Right lobe of liver (tissue), 6 donors: ENCODE results near the gene OR10X1. TPM values are rescaled to one million over a fixed set of nuclear protein-coding genes. Genes with fewer than 3 reads are reported as not detected.

Experiments
- ATAC-seq, 4 donors: fragments of 200-7000 bp; cut with Tn5 transposase; one replicate each; pipeline ENCODE4 v1.9.1; 2020; ENCODE audit warnings: mild to moderate bottlenecking in 4 of 4, moderate library complexity in 4 of 4
- DNase-seq, 3 donors: peaks; one replicate each; pipeline ENCODE4 v3.0.0-alpha.2; 2020
- H3K27ac ChIP-seq, 3 donors: fragments of 200-600 bp; one replicate each; pipeline ENCODE4 v1.8.0; 2022
- H3K27me3 ChIP-seq, 2 donors: fragments of 200-600 bp; one replicate each; pipeline ENCODE4 v1.8.0; 2022
- H3K36me3 ChIP-seq, 4 donors: fragments of 200-600 bp; sonication (generic) in 1 of 4; one replicate each; pipeline versions ENCODE4 v1.5.1 to v1.8.0; 2017 to 2022; ENCODE audit warnings: control low read depth in 1 of 4
- H3K4me1 ChIP-seq, 4 donors: fragments of 200-600 bp; sonication (generic) in 1 of 4; one replicate each; pipeline versions ENCODE4 v1.5.1 to v1.8.0; 2017 to 2022; ENCODE audit warnings: control low read depth in 1 of 4
- H3K4me3 ChIP-seq, 3 donors: fragments of 200-600 bp; one replicate each; pipeline ENCODE4 v1.8.0; 2022
- H3K9me3 ChIP-seq, 4 donors: fragments of 200-600 bp; sonication (generic) in 1 of 4; one replicate each; pipeline versions ENCODE4 v1.5.1 to v1.8.0; 2017 to 2022; ENCODE audit warnings: control low read depth in 1 of 4
- POLR2A ChIP-seq: fragments of 450-650 bp; IDR thresholded peaks from one replicate; pipeline ENCODE4 v1.6.1; 2017; ENCODE audit warnings: antibody characterized with exemption, mild to moderate bottlenecking
- WGBS: methylation state at CpG from one replicate; pipeline ENCODE4 v1.1.6; 2018; ENCODE audit warnings: low coverage, low lambda C conversion rate; ENCODE audit not compliant: insufficient coverage; ENCODE audit errors: missing lambda C conversion rate; 5-methylcytosine and 5-hydroxymethylcytosine counted together
- intact Hi-C, 2 donors: fragments of 100-400 bp; cut with DNase I; formaldehyde crosslinking; loops; one replicate each; pipeline versions ENCODE4 v1.11.2 to v1.14.1; 2022
- total RNA-seq, 6 experiments: library from RNA; depleted of rRNA in 2 of 6; stranded (reverse); fragments of >200 nt in 2 of 6; fragmentation: NEBNext Ultra II Directional in 3 of 6; extraction: Animal tissue kit (Norgen Biotek cat#: 25700) in 3 of 6; gene quantifications; one replicate each; pipeline versions ENCODE4 v1.1.0 to v1.2.4, GENCODE V29; 2016 to 2023
- TF ChIP-seq, protein P1 (sequence below), 4 donors: fragments of 200-600 bp in 3 of 4; fragments of 450-650 bp in 1 of 4; IDR thresholded peaks; one replicate each; pipeline versions ENCODE4 v1.5.1 to v1.8.0; 2016 to 2022; ENCODE audit warnings: antibody characterized with exemption in 4 of 4, mild to moderate bottlenecking in 2 of 4
- donor health status: DM: no; HTN: yes; CAD: no.
- donor health status: DM: no; HTN: no; CAD: no.
- donor health status: DM: no; HTN: no; CAD: no.
- donor health status: DM: no; HTN: yes; CAD: no.
- donor health status: DM: no; HTN: yes; CAD: no.

Gene OR10X1
- total RNA-seq, 6 experiments from 2014 or later: not detected

GRCh38 chr1:158552296-158552695 lies 27.4 kb downstream of the OR10X1 start:
- intact Hi-C loops: no loop called here
- H3K4me1 ChIP-seq: no peaks in the 10 kb centered on the region
- no peaks in the 10 kb centered on the region for H3K36me3 ChIP-seq
- no peaks in the 10 kb centered on the region for H3K27me3 ChIP-seq
- WGBS: 40% methylated on average over 1 of the region's 1 CpG
- H3K27ac ChIP-seq: no peak overlapping the region
- DNase-seq: no peak
- ATAC-seq: no peak
- H3K4me3 ChIP-seq: no peak overlapping the region
- no peaks in the 10 kb centered on the region for H3K9me3 ChIP-seq
- no peak for TF ChIP-seq POLR2A
- TF ChIP-seq, protein P1, sequence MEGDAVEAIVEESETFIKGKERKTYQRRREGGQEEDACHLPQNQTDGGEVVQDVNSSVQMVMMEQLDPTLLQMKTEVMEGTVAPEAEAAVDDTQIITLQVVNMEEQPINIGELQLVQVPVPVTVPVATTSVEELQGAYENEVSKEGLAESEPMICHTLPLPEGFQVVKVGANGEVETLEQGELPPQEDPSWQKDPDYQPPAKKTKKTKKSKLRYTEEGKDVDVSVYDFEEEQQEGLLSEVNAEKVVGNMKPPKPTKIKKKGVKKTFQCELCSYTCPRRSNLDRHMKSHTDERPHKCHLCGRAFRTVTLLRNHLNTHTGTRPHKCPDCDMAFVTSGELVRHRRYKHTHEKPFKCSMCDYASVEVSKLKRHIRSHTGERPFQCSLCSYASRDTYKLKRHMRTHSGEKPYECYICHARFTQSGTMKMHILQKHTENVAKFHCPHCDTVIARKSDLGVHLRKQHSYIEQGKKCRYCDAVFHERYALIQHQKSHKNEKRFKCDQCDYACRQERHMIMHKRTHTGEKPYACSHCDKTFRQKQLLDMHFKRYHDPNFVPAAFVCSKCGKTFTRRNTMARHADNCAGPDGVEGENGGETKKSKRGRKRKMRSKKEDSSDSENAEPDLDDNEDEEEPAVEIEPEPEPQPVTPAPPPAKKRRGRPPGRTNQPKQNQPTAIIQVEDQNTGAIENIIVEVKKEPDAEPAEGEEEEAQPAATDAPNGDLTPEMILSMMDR (IDR thresholded peaks at IDR 0.05): no peak

DNA sequence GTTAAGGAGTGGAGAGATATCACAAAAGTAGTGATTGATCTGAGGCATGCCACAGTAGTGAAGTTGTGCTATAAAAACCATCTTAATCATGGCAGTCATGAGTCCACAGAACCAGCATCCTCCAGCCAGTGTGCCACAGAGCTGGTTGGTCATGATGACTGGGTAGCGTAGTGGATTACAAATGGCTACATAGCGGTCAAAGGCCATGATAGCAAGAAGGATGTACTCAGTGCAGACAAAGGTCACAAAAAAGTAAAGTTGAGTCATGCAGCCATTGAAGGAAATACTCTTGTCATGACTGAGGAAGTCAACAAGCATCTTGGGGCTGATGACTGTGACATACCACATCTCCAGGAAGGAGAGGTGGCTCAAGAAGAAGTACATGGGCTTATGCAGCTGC lies 32.2 kb downstream of the OR10X1 start:
- WGBS: 83% methylated on average over 2 of the region's 2 CpGs
- no peaks in the 10 kb centered on the region for H3K4me1 ChIP-seq
- no peak overlapping the region for H3K4me3 ChIP-seq
- DNase-seq (no peak), ATAC-seq (no peak)
- no peak overlapping the region for H3K27ac ChIP-seq
- no peaks in the 10 kb centered on the region for H3K36me3 ChIP-seq
- no peaks in the 10 kb centered on the region for H3K27me3 ChIP-seq
- intact Hi-C loops: no loop called here
- H3K9me3 ChIP-seq: no peaks in the 10 kb centered on the region
- TF ChIP-seq, protein P1 (IDR thresholded peaks at IDR 0.05): no peak
- TF ChIP-seq POLR2A: no peak

- no peak for ATAC-seq
- H3K27me3 ChIP-seq: no peaks in the 10 kb centered on the region
- 85% methylated on average over 2 of the region's 2 CpGs for WGBS
- DNase-seq: no peak
- intact Hi-C loops: no loop called here
- no peak overlapping the region for H3K4me3 ChIP-seq
- H3K4me1 ChIP-seq: no peaks in the 10 kb centered on the region
- TF ChIP-seq POLR2A: no peak
- TF ChIP-seq, protein P1 (IDR thresholded peaks at IDR 0.05): no peak
- no peaks in the 10 kb centered on the region for H3K9me3 ChIP-seq
- no peaks in the 10 kb centered on the region for H3K36me3 ChIP-seq
- H3K27ac ChIP-seq: no peak overlapping the region
Observed at GRCh38 chr1:158537609-158538008, 42.1 kb downstream of the OR10X1 start.

- WGBS: 50% methylated on average over 5 of the region's 5 CpGs
- DNase-seq (no peak), ATAC-seq (no peak)
- TF ChIP-seq POLR2A: no peak
- TF ChIP-seq, protein P1 (IDR thresholded peaks at IDR 0.05): no peak
- intact Hi-C loops: no loop called here
- Histone ChIP-seq H3K9me3 (no peaks in the 10 kb centered on the region), H3K36me3 (no peaks in the 10 kb centered on the region), H3K4me3 (no peak overlapping the region), H3K27ac (no peak overlapping the region), H3K4me1 (no peaks in the 10 kb centered on the region), H3K27me3 (no peaks in the 10 kb centered on the region)
Observed at GRCh38 chr1:158534496-158534895, 45.2 kb downstream of the OR10X1 start.

Other genes with a start within 250 kb of the OR10X1 start
- gene CD1B, start 248.4 kb downstream of the OR10X1 start, total RNA-seq: not detected
- under 1 TPM in 1 of 6 experiments, not detected in 5; 0.58 TPM for gene CD1E, start 226.0 kb downstream of the OR10X1 start, total RNA-seq
- not detected for gene OR10T2, start 180.4 kb downstream of the OR10X1 start, total RNA-seq
- gene OR10K2, start 153.7 kb downstream of the OR10X1 start, total RNA-seq: not detected
- gene OR10K1, start 118.1 kb downstream of the OR10X1 start, total RNA-seq: not detected
- gene OR10R2, start 107.7 kb downstream of the OR10X1 start, total RNA-seq: not detected
- gene OR6Y1, start 25.5 kb downstream of the OR10X1 start, total RNA-seq: not detected
- gene OR6P1, start 9.3 kb downstream of the OR10X1 start, total RNA-seq: not detected
- not detected for gene OR10Z1, start 25.4 kb upstream of the OR10X1 start, total RNA-seq
- gene SPTA1, start 106.8 kb upstream of the OR10X1 start, total RNA-seq: 1 to 10 TPM in 2 of 6 experiments, under 1 TPM in 2, not detected in 2; 0.18 to 4.3 (median 1.0) TPM
- not detected for gene OR6K2, start 120.8 kb upstream of the OR10X1 start, total RNA-seq
- gene OR6K3, start 140.8 kb upstream of the OR10X1 start, total RNA-seq: not detected
- not detected for gene OR6K6, start 174.8 kb upstream of the OR10X1 start, total RNA-seq
- not detected for gene OR6N1, start 192.3 kb upstream of the OR10X1 start, total RNA-seq
- gene OR6N2, start 201.3 kb upstream of the OR10X1 start, total RNA-seq: not detected